ENCODE data around the gene SMC2. TPM values are rescaled to one million over a fixed set of nuclear protein-coding genes. Genes with fewer than 3 reads are reported as not detected.

SMC2 gene
- total RNA-seq, 1 donor from 2014 or later = 3.7 TPM

GRCh38 chr9:104107799-104108198 is 13.7 kb downstream of the SMC2 start:
- DNase-seq (ENCODE audit: low read depth) (no peak), FAIRE-seq (no peak)
- TF ChIP-seq, protein P1, sequence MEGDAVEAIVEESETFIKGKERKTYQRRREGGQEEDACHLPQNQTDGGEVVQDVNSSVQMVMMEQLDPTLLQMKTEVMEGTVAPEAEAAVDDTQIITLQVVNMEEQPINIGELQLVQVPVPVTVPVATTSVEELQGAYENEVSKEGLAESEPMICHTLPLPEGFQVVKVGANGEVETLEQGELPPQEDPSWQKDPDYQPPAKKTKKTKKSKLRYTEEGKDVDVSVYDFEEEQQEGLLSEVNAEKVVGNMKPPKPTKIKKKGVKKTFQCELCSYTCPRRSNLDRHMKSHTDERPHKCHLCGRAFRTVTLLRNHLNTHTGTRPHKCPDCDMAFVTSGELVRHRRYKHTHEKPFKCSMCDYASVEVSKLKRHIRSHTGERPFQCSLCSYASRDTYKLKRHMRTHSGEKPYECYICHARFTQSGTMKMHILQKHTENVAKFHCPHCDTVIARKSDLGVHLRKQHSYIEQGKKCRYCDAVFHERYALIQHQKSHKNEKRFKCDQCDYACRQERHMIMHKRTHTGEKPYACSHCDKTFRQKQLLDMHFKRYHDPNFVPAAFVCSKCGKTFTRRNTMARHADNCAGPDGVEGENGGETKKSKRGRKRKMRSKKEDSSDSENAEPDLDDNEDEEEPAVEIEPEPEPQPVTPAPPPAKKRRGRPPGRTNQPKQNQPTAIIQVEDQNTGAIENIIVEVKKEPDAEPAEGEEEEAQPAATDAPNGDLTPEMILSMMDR (IDR thresholded peaks at IDR 0.05; ENCODE audit: insufficient read depth, low read length, severe bottlenecking) = no peak
- Histone ChIP-seq H3K36me3 (ENCODE audit: control insufficient read depth, insufficient read depth, low read length) (peaks cover 3% of the 10 kb centered on the region), H3K4me3 (ENCODE audit: low read depth, low read length) (no peak overlapping the region), H3K27me3 (ENCODE audit: control insufficient read depth, insufficient read depth, low read length) (no peaks in the 10 kb centered on the region)

DNA sequence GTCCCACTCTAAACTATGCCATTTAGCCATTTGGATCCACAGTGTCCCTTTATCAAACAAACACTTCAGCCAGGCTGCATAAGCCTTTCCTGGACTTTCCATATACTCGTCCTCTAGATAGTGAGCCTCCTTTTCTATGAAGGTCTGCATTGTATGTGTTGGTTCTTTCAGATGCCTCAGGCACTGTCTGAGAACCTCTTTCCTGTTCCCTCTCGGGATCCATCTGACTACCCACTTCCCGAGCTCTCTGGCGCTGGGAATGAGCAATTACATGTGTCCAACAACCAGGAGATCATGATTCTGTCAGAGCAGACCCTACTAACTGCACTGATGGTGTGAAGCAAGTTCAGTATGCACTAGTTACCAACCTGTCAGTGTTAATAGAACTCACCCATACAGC is 14.2 kb downstream of the SMC2 start:
- FAIRE-seq (peak; percentile 68), DNase-seq (ENCODE audit: low read depth) (no peak)

DNA sequence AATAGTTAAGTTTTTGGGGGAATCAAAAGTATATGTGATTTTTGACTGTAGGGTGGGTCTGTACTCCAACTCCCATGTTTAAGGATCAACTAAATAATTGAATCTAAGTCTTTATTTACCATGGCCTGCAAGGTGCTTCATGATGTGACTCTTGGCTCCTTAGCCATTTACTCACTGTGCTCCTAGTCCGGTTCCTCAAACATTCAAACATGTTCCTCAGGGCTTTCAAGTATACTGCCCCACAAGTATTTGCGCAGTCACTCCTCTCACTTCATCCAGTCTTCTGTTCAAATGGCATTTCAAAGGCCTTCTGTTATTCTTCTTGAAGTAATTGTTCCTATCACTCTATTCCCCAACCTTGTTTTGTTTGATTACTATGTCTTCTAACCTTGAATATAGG is 16.4 kb downstream of the SMC2 start:
- no peak for FAIRE-seq
- Histone ChIP-seq H3K4me3 (ENCODE audit: low read depth, low read length) (no peak overlapping the region), H3K36me3 (ENCODE audit: control insufficient read depth, insufficient read depth, low read length) (peaks cover 3% of the 10 kb centered on the region), H3K27me3 (ENCODE audit: control insufficient read depth, insufficient read depth, low read length) (no peaks in the 10 kb centered on the region)
- TF ChIP-seq, protein P1 (IDR thresholded peaks at IDR 0.05; ENCODE audit: insufficient read depth, low read length, severe bottlenecking) = no peak
- no peak for DNase-seq (ENCODE audit: low read depth)

More for the DNA sequence above, 14.2 kb downstream of the SMC2 start:
- no peak overlapping the region for H3K4me3 ChIP-seq (ENCODE audit: low read depth, low read length)
- peaks cover 3% of the 10 kb centered on the region for H3K36me3 ChIP-seq (ENCODE audit: control insufficient read depth, insufficient read depth, low read length)
- TF ChIP-seq, protein P1 (IDR thresholded peaks at IDR 0.05; ENCODE audit: insufficient read depth, low read length, severe bottlenecking) = no peak
- H3K27me3 ChIP-seq (ENCODE audit: control insufficient read depth, insufficient read depth, low read length) = no peaks in the 10 kb centered on the region

- Histone ChIP-seq H3K36me3 (ENCODE audit: control insufficient read depth, insufficient read depth, low read length) (no peaks in the 10 kb centered on the region), H3K27me3 (ENCODE audit: control insufficient read depth, insufficient read depth, low read length) (no peaks in the 10 kb centered on the region), H3K4me3 (ENCODE audit: low read depth, low read length) (no peak overlapping the region)
- FAIRE-seq = no peak
- TF ChIP-seq, protein P1 (IDR thresholded peaks at IDR 0.05; ENCODE audit: insufficient read depth, low read length, severe bottlenecking) = no peak
- no peak for DNase-seq (ENCODE audit: low read depth)
Measured at GRCh38 chr9:104118916-104119315, 24.8 kb downstream of the SMC2 start.

DNA sequence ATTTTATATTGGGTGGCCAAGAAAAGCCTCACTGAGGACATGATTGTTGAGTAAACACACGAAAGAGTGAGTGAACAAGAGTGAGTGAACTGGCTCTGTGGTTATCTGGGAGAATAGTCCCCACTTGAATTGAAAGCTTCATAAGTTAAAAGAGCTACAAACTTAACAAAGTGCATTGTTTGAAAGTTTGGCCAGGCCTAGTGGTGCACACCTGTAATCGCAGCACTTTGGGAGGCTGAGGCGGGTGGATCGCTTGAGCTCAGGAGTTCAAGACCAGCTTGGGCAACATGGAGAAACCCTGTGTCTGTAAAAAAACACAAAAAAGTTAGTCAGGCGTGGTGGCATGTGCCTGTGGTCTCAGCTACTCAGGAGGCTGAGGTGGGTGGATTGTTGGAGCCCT is 26.9 kb downstream of the SMC2 start:
- FAIRE-seq (no peak), DNase-seq (ENCODE audit: low read depth) (no peak)
- TF ChIP-seq, protein P1 (IDR thresholded peaks at IDR 0.05; ENCODE audit: insufficient read depth, low read length, severe bottlenecking) = no peak
- Histone ChIP-seq H3K36me3 (ENCODE audit: control insufficient read depth, insufficient read depth, low read length) (peaks cover 1% of the 10 kb centered on the region), H3K4me3 (ENCODE audit: low read depth, low read length) (no peak overlapping the region), H3K27me3 (ENCODE audit: control insufficient read depth, insufficient read depth, low read length) (no peaks in the 10 kb centered on the region)

DNA sequence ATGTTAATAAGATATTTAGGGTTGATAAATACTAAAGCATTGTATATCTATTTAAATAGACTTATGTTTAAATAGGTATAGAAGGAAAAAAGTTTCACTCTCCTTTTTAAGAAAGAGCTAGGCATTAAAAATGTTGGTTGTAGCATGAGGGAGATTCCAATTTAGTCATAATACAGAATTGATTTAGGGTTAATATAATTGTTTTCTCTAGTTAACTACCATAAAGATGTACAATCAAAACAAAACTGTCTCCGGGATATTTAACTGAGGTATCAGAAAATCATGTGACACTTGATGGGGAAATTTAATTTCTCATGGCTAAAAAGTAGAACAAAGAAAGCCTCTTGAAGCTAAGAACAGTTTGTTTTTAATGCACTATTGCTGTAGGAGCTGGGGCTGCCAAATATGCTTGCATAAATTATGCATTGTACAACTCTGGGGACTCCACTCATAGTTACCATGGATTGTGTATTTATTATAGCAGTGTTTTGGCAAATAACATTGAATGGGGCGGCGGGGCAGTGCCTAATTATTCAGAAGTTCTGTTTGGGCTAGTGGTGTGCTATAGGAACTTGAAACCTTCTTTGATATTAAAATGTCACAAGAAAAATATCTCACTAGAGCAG is 44.2 kb downstream of the SMC2 start:
- DNase-seq (ENCODE audit: low read depth) (no peak), FAIRE-seq (no peak)
- no peaks in the 10 kb centered on the region for H3K27me3 ChIP-seq (ENCODE audit: control insufficient read depth, insufficient read depth, low read length)
- H3K4me3 ChIP-seq (ENCODE audit: low read depth, low read length) = no peak overlapping the region
- peaks cover 3% of the 10 kb centered on the region for H3K36me3 ChIP-seq (ENCODE audit: control insufficient read depth, insufficient read depth, low read length)
- TF ChIP-seq, protein P1 (IDR thresholded peaks at IDR 0.05; ENCODE audit: insufficient read depth, low read length, severe bottlenecking) = no peak

Measured in bronchial epithelial cell (primary cell).